Right renal pelvis (tissue), 4 donors: ENCODE results near the gene GPR62. TPM values are rescaled to one million over a fixed set of nuclear protein-coding genes. Genes with fewer than 3 reads are reported as not detected.
A peak's percentile ranks its signal among the peaks of the same experiment; 100 is the strongest.

ENCODE experiments used
- DNase-seq, 4 donors: peaks; one replicate each; pipeline ENCODE4 v3.0.0-alpha.2; 2013; ENCODE audit warnings: low read depth in 4 of 4, low spot score in 3 of 4, missing footprints in 1 of 4
- polyA plus RNA-seq, 4 donors: library from polyadenylated mRNA; unstranded; fragments of 120-200 nt; gene quantifications; one replicate each; pipeline ENCODE4 v1.2.1, GENCODE V29; 2013; ENCODE audit not compliant: insufficient read length in 4 of 4

Gene GPR62
- polyA plus RNA-seq, 4 donors: 0.30 to 0.68 (median 0.40) TPM

DNA sequence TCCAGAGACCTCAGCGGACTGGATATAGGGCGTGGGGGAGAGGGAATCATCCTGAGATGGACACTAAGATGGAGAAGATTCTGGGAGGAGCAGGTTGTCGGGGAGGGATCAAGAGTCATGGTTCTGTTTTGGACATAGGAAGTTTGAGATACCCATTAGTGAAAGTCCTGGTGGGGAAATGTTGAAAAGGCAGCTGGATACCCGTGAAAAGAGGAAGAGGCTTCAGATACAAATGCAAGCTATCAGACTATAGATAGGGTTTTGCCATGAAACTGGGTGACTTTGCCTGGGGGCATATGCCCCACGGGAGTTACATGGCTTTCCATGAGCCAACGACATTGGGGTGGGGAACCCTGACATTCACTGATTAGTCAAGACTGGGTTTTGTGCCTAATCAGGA lies 1.1 kb upstream of the GPR62 start:
- DNase-seq: no peak

DNA sequence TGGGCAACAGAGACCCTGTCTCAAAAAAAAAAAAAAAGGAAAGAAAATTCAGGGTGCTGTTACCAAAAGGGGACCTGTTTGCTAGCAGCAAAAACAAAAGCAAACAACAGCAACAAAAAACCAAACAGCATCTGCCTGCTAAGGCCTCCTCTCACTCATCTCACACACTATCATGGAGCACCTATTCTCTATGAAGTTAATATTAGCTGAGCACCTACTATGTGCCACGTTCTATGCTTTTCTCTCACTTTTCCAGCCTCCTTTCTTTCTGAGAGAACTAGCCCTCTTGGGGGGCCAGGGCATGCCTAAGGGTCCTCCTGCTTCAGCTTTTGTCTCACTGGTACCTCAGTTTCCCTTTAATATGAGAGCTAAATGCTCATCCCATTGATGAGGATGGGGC lies 468 bp upstream of the GPR62 start:
- no peak for DNase-seq

DNA sequence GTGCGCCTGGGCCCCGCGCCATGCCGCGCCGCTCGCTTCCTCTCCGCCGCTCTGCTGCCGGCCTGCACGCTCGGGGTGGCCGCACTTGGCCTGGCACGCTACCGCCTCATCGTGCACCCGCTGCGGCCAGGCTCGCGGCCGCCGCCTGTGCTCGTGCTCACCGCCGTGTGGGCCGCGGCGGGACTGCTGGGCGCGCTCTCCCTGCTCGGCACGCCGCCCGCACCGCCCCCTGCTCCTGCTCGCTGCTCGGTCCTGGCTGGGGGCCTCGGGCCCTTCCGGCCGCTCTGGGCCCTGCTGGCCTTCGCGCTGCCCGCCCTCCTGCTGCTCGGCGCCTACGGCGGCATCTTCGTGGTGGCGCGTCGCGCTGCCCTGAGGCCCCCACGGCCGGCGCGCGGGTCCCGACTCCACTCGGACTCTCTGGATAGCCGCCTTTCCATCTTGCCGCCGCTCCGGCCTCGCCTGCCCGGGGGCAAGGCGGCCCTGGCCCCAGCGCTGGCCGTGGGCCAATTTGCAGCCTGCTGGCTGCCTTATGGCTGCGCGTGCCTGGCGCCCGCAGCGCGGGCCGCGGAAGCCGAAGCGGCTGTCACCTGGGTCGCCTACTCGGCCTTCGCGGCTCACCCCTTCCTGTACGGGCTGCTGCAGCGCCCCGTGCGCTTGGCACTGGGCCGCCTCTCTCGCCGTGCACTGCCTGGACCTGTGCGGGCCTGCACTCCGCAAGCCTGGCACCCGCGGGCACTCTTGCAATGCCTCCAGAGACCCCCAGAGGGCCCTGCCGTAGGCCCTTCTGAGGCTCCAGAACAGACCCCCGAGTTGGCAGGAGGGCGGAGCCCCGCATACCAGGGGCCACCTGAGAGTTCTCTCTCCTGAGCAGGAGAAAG lies 951 bp downstream of the GPR62 start:
- DNase-seq: peak in 1 of 4 donors; percentile 38

DNA sequence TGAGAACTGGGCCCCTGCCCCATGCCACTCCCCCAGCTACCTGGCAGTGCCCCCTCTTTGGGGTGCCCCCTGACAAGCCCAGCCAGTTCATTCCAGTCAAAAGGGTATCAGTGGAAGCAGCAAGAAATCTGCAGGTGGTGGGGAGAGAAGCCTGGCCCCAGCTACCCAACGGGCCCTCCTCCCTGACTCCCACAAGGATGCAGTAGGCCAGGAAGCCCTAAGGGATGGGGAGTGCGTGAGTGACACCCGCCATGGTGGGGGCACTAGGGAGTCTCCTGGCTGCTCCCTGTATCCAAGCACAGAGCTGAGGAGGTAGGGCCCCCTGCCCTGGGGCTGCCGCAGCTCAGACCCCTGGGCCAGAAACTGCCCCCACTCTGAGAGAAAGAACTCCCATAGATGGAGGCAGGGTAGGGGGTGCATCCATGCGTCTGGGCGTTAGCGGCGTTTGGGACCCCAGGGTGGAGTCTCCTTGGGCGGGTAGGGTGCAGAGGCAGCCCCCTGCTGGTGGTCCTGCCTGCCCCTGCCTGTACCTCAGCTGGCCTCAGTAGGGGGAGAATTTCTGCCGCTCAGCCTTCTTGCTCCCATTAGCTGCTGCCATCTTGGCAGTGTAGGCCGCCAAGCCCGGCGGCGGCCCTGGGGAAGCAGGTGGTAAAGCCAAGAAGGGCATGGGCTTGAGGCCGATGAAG lies 2.5 kb downstream of the GPR62 start:
- no peak for DNase-seq

DNA sequence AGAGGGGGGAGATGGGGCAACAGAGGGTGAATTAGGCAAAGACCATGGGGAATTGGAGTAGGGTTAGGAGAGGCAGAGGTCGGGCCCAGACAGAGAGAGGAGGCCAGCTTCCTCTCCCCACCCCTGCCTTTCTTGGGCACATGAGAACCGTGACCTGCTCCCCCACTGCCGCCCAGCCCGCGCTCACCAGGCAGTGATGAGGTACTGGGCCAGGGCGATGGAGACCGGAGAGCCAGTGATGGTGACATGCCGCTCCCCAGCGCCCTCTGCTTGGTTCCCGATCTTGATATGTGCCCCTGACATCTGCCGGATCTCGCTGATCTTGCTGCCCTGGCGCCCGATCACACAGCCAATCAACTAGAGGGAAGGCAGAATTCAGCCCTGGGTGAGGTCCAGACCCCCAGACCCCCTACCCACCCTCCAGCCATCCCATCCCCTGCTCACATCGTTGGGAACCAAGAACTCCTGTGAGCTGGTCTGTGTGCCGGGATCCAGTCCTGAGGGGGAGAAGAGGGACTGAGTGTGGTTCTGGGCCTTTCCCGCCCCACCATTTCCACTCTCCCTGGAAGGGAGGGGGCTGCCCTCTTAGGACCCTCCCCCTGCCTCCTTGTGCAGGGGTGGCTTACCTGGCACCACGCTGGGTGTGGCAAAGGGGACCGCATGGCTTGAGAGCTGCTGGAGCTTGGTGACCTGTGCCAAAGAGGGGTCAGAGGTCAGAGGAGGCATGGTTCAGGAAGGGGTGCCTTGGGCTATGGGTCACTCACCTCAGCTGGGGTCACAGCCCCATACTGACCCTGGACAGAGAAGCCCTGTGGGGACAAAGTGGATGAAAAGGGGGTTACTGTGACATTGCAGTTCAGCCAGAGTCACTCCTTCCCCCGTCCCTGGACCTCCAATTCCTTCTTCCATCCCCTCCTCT lies 3.7 kb downstream of the GPR62 start:
- no peak for DNase-seq

DNA sequence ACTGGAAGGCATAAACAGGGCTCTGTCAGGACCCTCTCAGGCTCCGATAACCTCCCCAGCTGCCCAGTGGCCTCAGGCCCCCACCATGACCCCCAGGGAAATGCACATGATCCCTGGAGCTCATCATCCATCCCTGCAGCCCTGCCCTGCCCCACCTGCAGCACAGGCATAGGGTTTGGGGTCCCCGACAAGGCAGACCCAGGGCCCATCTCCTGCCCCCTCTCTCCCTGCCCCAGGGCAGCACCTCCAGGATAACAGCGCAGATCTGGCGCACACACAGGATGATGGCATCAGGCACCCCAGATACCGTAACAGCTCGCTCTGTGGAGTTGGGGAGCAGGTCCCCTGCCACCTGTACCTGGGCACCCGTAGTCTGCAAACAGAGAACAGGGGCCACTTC lies 4.5 kb downstream of the GPR62 start:
- no peak for DNase-seq

DNA sequence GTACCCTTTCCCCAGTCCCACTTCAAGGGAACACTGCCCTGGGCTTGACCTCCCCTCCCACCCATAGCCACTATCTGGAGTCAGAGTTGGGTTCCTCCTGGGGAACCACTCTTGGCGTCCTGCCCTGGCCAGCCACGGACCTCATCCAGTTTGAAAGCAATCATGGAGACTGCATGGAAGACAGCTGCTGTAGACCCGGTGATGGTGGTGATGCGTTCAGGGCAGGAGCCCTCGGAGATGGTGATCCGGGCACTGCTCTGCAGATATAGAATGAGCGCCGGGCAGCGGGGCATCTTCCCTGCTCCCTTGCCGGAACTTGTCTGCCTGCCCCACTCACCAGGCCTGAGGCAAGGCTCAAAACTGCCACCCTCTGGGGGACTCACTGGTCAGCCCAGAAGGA lies 5.2 kb downstream of the GPR62 start:
- DNase-seq: no peak

DNA sequence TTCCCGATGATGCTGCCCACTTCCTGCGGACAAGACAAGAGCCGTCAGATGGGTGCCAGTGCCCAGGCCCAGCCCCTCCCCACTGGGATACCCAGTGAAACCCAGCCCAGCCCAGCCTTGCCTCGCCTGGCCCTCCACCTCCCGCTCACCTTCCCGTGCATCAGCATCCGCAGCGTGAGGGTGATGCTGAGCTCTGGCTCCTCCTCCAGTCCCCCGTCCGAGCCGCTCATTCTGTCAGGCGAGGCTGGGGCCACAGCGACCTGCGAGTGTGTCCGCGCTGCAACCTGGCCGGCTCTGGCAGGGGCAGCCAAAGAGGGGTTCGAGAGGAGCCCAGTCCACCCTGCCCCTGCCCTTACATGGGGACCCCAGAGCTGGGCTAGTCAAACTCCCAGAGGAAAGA lies 5.8 kb downstream of the GPR62 start:
- DNase-seq: no peak

DNA sequence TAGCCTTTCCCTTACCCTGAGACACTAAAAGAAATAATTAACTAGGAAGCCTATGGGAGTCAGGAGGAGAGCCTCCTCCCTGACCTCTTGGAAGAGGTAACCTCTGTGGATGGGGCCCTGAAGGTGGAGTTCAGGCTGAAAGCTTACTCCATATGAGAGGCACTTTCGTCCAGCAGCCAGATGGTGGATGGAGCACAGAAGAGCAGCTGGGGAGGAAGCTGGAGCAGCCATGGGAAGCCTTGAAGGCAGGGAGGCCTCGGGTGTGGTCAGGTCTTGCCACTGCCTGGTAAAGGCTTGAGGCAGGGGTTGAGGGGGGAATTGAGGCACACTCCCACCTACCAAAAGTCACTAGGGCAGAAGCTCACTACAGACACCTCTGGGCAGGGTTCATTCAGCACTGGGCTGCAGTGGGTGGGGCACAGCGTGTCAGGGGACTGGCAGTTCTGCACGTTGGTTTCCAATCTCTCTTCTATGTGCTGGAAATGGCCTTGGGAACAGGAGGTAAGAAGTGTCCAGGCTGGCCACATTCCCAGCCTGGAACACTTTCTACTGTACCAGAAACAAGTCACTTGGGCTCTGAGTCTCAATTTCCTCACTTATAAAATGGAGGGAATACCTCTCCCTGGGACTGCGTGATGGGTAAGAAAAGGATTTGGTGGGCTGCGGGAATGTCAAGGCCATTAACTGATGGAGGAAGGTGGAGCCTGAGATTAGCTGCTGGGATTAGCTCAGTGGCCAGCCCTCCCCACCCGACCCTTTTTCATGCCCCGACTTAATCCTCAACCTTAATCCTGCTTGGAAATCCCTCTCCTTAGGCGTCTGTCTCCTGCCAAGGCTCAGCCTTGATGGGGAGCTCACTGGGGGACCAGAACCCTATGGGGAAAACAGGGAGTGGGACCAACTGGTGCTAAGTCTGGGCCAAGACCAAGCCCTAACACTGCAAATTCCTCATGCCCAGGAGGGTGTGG lies 6.7 kb downstream of the GPR62 start:
- no peak for DNase-seq

DNA sequence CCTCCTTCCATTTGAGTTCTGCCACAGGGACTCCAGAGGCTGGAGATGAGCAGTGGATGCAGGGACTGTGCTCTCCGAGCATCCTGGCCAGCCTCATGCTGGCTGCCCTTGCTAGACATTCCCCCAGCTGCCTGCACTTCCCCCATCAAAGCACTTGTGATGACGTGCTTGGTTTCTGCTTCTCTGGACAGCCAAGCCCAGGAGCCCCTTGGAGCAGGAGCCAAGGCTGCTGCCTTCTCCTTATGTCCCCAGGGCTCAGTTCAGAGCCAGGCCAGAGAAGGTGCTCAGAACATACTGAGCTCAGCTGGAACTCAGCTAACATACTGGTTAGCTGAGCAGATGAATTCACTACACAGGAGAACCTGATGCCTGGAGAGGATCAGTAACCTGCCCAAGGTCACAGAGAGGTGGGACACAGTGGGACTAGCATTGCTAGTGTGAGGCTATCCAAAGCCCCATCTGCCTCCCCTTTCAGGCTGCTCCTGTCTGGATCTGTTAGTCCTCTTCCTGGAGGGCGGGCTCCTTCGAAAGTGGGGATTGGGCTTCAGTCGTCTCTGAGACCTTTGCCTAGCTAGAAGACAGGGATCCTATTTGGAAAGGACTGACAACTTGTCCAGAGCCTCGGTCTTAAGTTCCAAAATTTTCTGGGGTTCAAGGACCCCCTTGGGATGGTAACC lies 7.8 kb downstream of the GPR62 start:
- no peak for DNase-seq

DNA sequence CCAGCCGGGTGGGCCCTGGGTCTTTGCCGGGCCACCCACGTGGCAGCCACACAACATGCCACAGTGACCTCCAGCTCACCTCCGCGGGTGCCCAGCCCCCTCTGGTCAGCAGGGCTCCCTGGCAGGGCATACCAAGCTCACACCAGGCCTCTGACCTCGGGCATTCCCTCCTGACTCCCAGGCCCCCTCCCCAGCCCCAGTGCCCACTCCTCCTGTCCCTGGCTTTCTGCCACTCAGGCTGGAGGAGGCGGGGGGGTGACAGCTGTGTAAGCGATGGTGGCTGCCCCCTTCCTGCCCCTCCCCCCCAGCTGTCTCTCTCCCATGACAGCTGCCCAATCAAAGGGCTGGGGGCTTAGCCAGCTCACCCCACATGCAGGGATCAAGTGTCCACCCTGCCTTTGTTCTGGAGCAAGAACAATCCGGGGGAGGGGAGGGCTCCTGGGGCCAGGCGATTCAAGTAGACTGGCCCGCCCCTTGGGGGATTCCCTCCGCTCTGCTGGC lies 8.8 kb downstream of the GPR62 start:
- DNase-seq: peak in 1 of 4 donors; percentile 23

DNA sequence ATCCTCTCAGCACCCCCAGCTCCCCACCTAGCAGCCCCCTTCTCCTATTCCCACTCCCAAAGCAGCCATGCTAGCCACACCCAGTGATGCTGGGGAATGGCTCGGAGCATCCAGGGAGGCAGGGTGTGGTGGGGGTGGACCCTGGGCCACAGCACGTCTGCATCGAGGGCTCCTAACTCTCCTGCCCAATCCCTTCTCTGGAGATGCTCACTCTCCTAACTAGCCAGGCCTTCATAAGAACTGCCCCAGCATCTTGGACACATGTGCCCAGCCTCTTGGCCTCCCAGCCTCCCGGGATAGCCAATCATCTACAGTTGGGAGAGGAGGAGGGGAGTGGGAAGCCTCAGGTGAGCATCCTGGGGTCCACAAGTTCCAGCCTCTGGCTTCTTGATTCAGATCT lies 9.3 kb downstream of the GPR62 start:
- no peak for DNase-seq

DNA sequence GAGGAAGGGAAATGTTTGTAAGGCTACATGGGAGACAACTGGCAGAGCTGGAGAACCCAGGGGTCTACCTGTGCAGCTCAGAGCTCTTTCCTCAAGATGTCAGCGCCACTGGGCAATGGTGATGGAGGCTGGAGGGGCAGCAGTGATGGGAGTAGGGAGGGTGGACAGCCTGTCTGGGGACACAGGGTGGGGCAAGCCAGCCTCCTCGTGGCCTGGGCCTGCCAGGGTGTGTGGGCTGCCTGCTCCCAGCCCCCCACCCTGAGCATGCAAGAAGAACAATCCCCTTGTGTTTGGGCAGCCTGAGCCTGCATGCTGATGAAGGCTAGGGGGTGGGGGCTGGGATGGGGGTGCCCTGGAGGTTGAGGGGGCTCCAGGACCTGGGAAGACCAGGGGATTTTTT lies 10.8 kb downstream of the GPR62 start:
- DNase-seq: no peak

DNA sequence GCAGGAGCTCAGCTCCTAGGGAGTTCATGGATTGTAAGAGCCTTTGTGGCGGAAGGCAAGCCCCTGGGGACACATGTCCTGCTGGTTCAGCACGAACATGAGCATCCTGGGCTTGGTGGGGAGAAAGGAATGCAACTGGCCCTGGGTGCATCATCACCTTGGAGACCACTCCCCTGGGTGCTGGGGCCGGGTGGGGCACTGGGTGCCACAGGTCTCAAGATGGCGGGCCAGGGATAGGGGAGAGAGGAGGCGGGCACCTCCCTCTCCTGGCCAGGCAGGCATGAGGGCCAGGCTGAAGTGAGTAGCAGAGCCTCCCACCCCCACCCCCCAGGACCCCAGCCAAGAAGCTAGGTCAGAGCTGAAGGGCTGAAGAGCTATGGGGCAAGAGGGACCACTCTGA lies 11.3 kb downstream of the GPR62 start:
- DNase-seq: no peak

DNA sequence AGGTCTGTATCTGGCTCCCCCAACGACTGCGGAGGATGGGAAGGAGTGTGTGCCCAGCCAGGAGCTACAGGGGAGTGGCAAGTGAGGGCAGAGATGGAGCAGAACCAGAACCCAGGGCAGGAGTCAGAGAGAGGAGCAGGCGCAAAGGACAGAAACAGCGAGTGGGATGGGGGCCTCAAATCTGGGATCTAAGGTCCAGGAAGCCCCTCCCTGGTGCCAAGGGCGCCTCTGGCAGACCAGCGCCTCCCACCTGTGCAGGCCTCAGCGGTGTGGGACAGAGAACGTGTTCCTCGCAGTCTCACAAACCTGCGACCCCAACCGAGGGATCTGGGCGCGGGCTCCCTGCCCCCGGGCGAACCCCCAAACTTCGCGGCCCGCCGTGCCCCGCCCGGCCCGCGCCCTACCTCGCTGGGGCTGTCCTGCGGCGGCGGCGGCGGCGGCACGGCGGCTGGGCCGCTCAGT lies 11.8 kb downstream of the GPR62 start:
- no peak for DNase-seq

DNA sequence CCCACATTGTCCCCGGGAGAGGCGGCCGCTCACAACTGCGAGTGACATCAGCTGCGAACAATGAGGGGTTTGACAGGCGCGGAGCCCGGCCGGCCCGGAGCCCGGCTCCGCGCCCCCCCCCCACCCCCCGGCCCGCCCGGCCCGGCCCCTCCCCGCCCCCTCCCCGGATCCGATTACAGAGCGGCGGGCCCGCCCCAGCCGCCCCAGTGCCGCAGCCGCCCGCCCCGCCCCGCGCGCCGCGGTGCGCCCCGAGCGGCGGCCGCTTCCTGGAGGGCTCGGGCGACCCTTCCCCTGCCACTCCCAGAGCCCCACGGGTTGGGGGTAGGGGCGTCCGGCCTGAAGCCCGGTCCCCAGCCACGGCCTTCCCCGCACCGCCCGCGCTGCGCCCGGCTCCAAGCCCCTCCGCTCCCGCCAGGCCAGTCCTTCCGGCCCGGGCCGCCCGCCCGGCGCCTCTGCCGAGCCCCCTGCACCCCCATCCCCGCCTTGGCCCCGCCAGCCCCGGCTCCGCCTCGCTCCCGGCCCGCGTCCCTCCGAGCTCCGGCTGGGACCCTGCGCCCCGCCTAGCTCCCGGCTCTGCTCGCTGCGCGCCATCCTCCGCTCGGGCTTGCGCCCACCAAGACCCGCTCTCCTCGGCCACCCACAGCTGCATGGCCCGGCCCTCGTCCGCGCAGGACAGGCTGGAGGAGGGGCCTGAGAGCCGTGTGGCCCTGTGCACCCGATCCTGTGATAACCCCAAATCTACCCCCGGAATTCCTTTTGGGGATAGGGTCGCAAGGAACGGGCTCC lies 12.4 kb downstream of the GPR62 start, which contains the start of gene PCBP4:
PCBP4 (minus strand) TSS at position 71 of the 786 bp plus-strand sequence. CDS start 6,214 bp downstream, outside the sequence.
- peak in 1 of 4 donors; percentile 38 for DNase-seq

DNA sequence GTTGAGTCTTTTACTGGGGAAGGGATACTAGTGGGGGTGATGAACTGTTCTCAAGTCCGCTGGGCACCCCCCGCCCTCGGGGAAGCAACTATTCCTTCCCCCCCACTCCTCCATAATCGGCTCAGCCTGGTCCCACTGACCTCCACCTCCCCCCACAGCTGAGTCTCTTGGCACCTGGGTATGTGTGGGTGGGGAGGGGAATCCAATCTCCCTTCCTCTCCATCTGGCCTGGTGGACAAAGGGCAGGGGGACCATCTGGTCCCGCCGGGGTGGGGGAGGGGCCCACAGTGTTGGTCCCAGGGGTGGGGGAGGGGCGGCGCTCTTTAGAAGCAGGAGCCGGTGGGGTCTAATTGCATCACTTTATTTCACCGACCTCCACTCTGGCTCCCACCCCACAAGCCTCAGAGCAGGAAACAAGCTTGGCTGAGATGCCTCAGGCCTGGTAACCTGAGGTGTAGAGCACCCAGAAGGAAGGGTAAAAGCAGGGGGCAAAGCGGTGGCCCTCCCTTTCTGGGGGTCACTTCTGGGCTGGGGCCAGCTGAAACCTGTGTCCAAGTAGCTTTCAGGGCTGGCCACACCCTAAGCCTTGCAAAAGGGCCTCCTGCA lies 13.1 kb downstream of the GPR62 start:
- DNase-seq: no peak
